ENCODE data around the gene CDH13.

The CDH13 gene

GRCh38 chr16:83013071-83013470 is 386.3 kb downstream of the CDH13 start:
- no peak overlapping the region for H3K27ac Mint-ChIP-seq

DNA sequence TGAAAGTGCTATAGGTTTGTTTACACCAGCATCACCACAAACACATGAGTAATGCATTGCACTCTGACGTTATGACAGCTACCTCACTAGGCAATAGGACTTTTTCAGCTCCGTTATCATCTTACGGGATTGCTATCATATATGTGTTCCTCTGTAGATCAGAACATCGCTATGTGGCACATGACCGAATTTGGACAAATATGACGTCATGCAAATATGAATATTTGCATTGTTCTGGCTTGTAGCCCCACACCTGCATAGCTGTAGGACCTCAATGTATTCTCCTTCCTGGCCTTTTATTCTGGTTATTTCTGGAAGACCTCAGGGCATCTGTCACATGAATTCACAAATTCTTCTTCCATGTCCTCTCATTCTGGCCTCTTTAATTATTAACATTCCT is 393.2 kb downstream of the CDH13 start:
- no peak for DNase-seq
- Mint-ChIP-seq H3K4me3 (no peak overlapping the region), H3K27ac (no peak overlapping the region), H3K9me3 (no peaks in the 10 kb centered on the region), H3K36me3 (ENCODE audit: low read depth) (no peaks in the 10 kb centered on the region), H3K27me3 (no peaks in the 10 kb centered on the region), H3K4me1 (ENCODE audit: low read depth) (no peaks in the 10 kb centered on the region)

More at GRCh38 chr16:83013071-83013470, 386.3 kb downstream of the CDH13 start:
- DNase-seq: no peak
- H3K4me3 Mint-ChIP-seq: no peak overlapping the region
- no peaks in the 10 kb centered on the region for H3K36me3 Mint-ChIP-seq (ENCODE audit: low read depth)
- no peaks in the 10 kb centered on the region for H3K27me3 Mint-ChIP-seq
- H3K4me1 Mint-ChIP-seq (ENCODE audit: low read depth): no peaks in the 10 kb centered on the region
- no peaks in the 10 kb centered on the region for H3K9me3 Mint-ChIP-seq

DNA sequence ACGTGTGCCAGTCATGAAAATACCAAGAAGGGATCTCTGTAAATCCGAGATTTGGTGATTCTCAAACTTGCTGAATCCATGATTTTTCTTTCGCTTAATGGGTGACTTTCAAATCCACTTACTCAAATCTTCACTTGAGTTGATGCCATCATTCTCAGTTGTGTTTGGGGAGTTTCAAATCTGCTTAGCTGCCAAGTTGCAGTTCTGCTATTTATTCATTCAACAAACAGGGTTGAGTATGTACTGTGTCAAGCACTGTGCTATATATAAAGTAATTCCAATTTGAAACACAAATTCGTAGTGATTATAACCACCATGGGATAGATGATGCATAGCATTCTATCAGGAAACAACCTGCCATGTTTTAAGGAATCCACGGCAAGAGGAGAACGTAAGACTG is 394.3 kb downstream of the CDH13 start:
- H3K4me1 Mint-ChIP-seq (ENCODE audit: low read depth): no peaks in the 10 kb centered on the region
- H3K27ac Mint-ChIP-seq: no peak overlapping the region
- H3K27me3 Mint-ChIP-seq: no peaks in the 10 kb centered on the region
- DNase-seq: no peak
- H3K36me3 Mint-ChIP-seq (ENCODE audit: low read depth): no peaks in the 10 kb centered on the region
- H3K4me3 Mint-ChIP-seq: no peak overlapping the region
- H3K9me3 Mint-ChIP-seq: no peaks in the 10 kb centered on the region

DNA sequence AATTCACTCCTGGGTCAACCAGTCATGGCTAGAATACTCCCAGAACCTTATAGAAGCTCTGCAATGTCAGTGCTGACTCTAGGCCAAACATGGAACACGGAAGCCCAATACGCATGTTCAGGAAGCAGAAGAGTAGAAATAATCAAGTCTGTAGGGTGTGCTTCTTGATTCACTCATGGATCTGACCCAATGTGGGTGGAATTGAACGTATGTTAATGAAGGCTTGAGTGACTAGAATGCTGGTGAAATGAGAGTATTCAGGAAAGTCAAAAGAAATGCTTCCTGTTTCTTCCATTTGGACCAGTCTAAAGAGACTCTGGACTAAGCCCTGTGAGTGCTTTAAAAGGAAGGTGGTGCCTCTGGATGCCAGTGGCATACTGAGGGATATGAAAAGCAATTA is 395.0 kb downstream of the CDH13 start:
- Mint-ChIP-seq H3K27ac (no peak overlapping the region), H3K27me3 (no peaks in the 10 kb centered on the region), H3K4me3 (no peak overlapping the region), H3K9me3 (no peaks in the 10 kb centered on the region), H3K36me3 (ENCODE audit: low read depth) (no peaks in the 10 kb centered on the region), H3K4me1 (ENCODE audit: low read depth) (no peaks in the 10 kb centered on the region)
- DNase-seq: no peak

- H3K36me3 Mint-ChIP-seq (ENCODE audit: low read depth): no peaks in the 10 kb centered on the region
- no peak overlapping the region for H3K27ac Mint-ChIP-seq
- no peaks in the 10 kb centered on the region for H3K27me3 Mint-ChIP-seq
- H3K4me3 Mint-ChIP-seq: no peak overlapping the region
- H3K9me3 Mint-ChIP-seq: no peaks in the 10 kb centered on the region
- no peak for DNase-seq
- no peaks in the 10 kb centered on the region for H3K4me1 Mint-ChIP-seq (ENCODE audit: low read depth)
These were observed 396.2 kb downstream of the CDH13 start for GRCh38 chr16:83023011-83023410.

GRCh38 chr16:83023640-83024039 is 396.9 kb downstream of the CDH13 start:
- Mint-ChIP-seq H3K27me3 (no peaks in the 10 kb centered on the region), H3K36me3 (ENCODE audit: low read depth) (no peaks in the 10 kb centered on the region), H3K4me3 (no peak overlapping the region), H3K27ac (no peak overlapping the region), H3K4me1 (ENCODE audit: low read depth) (no peaks in the 10 kb centered on the region), H3K9me3 (no peaks in the 10 kb centered on the region)
- no peak for DNase-seq

DNA sequence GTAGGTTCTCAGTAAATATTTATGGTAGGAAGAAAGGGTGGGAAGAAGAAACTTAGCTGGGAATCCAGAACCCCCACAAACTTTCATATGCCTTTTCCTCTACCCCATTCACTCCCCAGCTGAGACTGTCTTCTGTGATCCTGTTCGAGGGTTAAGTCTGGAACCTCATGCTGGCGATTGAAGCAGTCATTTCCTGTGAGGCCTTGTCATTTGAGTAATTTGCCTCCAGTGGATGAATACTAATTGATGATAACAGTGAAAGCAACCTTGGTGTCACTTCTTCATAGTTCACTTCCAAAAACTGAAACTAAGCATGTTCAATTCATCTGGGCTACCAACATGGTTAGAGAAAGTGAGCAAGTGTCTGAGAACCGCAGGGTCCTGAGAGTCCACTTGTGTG is 401.2 kb downstream of the CDH13 start:
- DNase-seq: no peak
- peaks cover 3% of the 10 kb centered on the region for H3K9me3 Mint-ChIP-seq
- H3K4me3 Mint-ChIP-seq: no peak overlapping the region
- no peak overlapping the region for H3K27ac Mint-ChIP-seq
- no peaks in the 10 kb centered on the region for H3K36me3 Mint-ChIP-seq (ENCODE audit: low read depth)
- H3K4me1 Mint-ChIP-seq (ENCODE audit: low read depth): no peaks in the 10 kb centered on the region
- no peaks in the 10 kb centered on the region for H3K27me3 Mint-ChIP-seq

DNA sequence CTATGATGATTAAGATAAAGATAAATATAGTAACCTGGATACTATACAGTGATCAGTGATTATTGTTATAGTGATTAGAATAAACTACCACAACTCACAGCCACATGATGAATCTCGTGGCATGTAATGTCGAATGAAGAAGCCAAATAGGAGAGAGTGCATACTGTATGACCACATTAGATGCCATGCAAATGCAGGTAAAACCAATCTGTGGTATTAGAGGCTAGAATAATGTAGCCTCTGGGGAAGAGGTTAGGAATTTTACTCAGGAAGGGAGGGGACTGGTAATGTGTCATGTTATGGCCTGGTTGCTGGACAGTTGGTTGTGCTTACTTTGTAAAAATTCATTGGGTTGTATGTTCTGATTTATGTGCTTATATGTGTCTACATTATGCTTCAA is 402.7 kb downstream of the CDH13 start:
- Mint-ChIP-seq H3K36me3 (ENCODE audit: low read depth) (no peaks in the 10 kb centered on the region), H3K27me3 (no peaks in the 10 kb centered on the region), H3K9me3 (peaks cover 3% of the 10 kb centered on the region), H3K27ac (no peak overlapping the region), H3K4me1 (ENCODE audit: low read depth) (no peaks in the 10 kb centered on the region), H3K4me3 (no peak overlapping the region)
- no peak for DNase-seq

GRCh38 chr16:83031524-83031923 is 404.8 kb downstream of the CDH13 start:
- H3K4me1 Mint-ChIP-seq (ENCODE audit: low read depth): no peaks in the 10 kb centered on the region
- no peak for DNase-seq
- no peak overlapping the region for H3K4me3 Mint-ChIP-seq
- H3K9me3 Mint-ChIP-seq: peaks cover 3% of the 10 kb centered on the region
- no peak overlapping the region for H3K27ac Mint-ChIP-seq
- no peaks in the 10 kb centered on the region for H3K36me3 Mint-ChIP-seq (ENCODE audit: low read depth)
- no peaks in the 10 kb centered on the region for H3K27me3 Mint-ChIP-seq

GRCh38 chr16:83037102-83037501 is 410.3 kb downstream of the CDH13 start:
- peaks cover 2% of the 10 kb centered on the region for H3K4me1 Mint-ChIP-seq (ENCODE audit: low read depth)
- H3K27me3 Mint-ChIP-seq: no peaks in the 10 kb centered on the region
- no peak overlapping the region for H3K27ac Mint-ChIP-seq
- no peaks in the 10 kb centered on the region for H3K36me3 Mint-ChIP-seq (ENCODE audit: low read depth)
- H3K4me3 Mint-ChIP-seq: no peak overlapping the region
- no peak for DNase-seq
- H3K9me3 Mint-ChIP-seq: no peaks in the 10 kb centered on the region

DNA sequence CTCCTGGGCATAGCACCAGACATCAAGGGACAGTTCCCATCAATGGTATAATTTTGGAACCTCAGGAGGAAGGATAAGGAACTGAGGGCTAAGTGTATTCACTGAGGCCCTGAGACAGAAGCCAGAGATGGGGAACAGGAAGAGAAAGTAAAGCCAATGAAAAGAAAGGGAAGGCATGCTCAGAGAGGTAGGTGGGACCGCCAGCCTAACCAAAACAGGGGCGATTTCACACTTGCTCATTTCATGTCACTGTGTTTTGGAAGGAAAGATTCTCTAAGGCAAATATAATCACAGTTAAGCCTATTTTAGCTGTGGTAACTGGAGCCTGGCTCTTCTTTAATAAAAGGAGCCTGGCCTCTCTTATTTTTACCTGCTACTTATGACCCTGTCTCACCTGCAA is 411.1 kb downstream of the CDH13 start:
- Mint-ChIP-seq H3K27me3 (no peaks in the 10 kb centered on the region), H3K4me3 (no peak overlapping the region), H3K4me1 (ENCODE audit: low read depth) (peaks cover 2% of the 10 kb centered on the region), H3K27ac (no peak overlapping the region), H3K9me3 (no peaks in the 10 kb centered on the region), H3K36me3 (ENCODE audit: low read depth) (no peaks in the 10 kb centered on the region)
- DNase-seq: no peak

GRCh38 chr16:83040174-83040573 is 413.4 kb downstream of the CDH13 start:
- H3K9me3 Mint-ChIP-seq: no peaks in the 10 kb centered on the region
- no peak overlapping the region for H3K27ac Mint-ChIP-seq
- H3K4me1 Mint-ChIP-seq (ENCODE audit: low read depth): peaks cover 2% of the 10 kb centered on the region

DNA sequence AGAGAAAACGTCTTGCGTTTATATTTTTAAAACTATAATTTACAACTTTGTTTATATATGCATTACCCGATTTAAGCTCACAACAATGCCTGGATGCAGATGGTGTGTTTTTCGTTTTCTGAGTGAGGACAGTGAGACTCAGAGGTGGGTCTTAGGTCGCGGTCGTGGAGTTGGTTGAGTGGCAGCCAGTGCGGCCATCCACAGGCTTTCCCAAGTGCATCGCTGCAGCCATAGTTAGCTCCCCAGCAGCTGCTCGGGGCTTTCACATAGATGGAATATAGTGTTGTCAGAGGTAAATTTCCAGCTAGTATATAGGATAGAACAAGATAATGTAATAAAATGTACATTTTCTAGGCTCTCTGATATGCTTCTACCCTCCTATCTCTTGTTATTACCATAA is 417.8 kb downstream of the CDH13 start:
- H3K27me3 Mint-ChIP-seq: no peaks in the 10 kb centered on the region
- DNase-seq: no peak
- peaks cover 2% of the 10 kb centered on the region for H3K4me1 Mint-ChIP-seq (ENCODE audit: low read depth)
- H3K36me3 Mint-ChIP-seq (ENCODE audit: low read depth): no peaks in the 10 kb centered on the region
- H3K27ac Mint-ChIP-seq: no peak overlapping the region
- no peaks in the 10 kb centered on the region for H3K9me3 Mint-ChIP-seq
- no peak overlapping the region for H3K4me3 Mint-ChIP-seq

More at GRCh38 chr16:83040174-83040573, 413.4 kb downstream of the CDH13 start:
- Mint-ChIP-seq H3K36me3 (ENCODE audit: low read depth) (no peaks in the 10 kb centered on the region), H3K27me3 (no peaks in the 10 kb centered on the region), H3K4me3 (no peak overlapping the region)
- no peak for DNase-seq

DNA sequence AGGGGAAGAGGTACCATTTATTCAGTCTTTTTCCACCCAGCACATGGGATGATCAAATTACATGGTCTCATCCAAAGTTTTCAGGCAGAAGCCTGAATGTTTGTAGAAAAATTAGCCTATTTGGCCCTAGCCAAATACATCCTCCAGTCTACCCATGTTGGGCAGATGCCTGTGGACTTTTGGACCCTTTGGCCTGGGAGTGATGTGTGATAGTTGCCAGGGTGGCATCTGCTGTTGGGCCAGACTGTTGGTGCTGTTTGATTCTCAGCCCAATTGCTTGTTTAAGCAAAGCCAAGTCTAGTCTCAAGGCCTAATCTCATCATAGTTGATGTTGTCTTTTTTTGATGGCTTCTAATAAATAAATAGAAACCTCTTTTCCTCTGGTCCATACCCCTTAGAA is 419.0 kb downstream of the CDH13 start:
- H3K36me3 Mint-ChIP-seq (ENCODE audit: low read depth): no peaks in the 10 kb centered on the region
- no peak overlapping the region for H3K4me3 Mint-ChIP-seq
- H3K9me3 Mint-ChIP-seq: no peaks in the 10 kb centered on the region
- H3K4me1 Mint-ChIP-seq (ENCODE audit: low read depth): no peaks in the 10 kb centered on the region
- DNase-seq: no peak
- no peaks in the 10 kb centered on the region for H3K27me3 Mint-ChIP-seq
- H3K27ac Mint-ChIP-seq: no peak overlapping the region

- no peaks in the 10 kb centered on the region for H3K27me3 Mint-ChIP-seq
- no peak for DNase-seq
- H3K36me3 Mint-ChIP-seq (ENCODE audit: low read depth): no peaks in the 10 kb centered on the region
- H3K27ac Mint-ChIP-seq: no peak overlapping the region
- no peaks in the 10 kb centered on the region for H3K4me1 Mint-ChIP-seq (ENCODE audit: low read depth)
- no peak overlapping the region for H3K4me3 Mint-ChIP-seq
- H3K9me3 Mint-ChIP-seq: no peaks in the 10 kb centered on the region
These were observed 419.9 kb downstream of the CDH13 start for GRCh38 chr16:83046664-83047063.

DNA sequence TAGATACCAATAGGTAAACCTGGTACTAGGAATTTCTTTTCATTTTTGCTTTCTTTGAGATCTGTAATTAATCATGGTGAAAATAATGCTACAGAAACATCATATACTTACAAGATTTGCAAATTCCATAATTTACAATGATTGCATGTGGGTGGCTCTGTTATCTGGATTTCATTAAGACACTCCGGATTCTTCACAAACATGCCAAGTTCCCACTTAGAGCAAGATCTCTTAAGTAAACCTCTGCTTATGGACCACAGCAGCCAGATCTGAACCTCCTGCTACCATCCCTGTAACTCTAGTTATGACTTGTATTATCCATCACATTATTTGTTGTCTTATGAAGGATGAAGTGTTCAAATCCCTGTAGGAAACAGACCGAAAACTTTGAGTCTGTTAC is 424.7 kb downstream of the CDH13 start:
- H3K36me3 Mint-ChIP-seq (ENCODE audit: low read depth): no peaks in the 10 kb centered on the region
- H3K27ac Mint-ChIP-seq: no peak overlapping the region
- H3K27me3 Mint-ChIP-seq: no peaks in the 10 kb centered on the region
- H3K4me3 Mint-ChIP-seq: no peak overlapping the region
- H3K4me1 Mint-ChIP-seq (ENCODE audit: low read depth): no peaks in the 10 kb centered on the region
- DNase-seq: no peak
- H3K9me3 Mint-ChIP-seq: no peaks in the 10 kb centered on the region

Measured in activated T-cell treated with anti-CD3 and anti-CD28 coated beads, Interleukin-2, amount 50 U/mL, for 24 hours (primary cell).